T-helper 1 cell treated with Interleukin-12 subunit alpha and Interleukin-12 subunit beta and Interleukin-4 antibody, amounts not matched to agents 30 μg/mL and 1 μg/mL, for 36 hours (primary cell): ENCODE results near the gene DUSP6.

Experiments
- H3K27ac Mint-ChIP-seq: one replicate; pipeline ENCODE4 v1.8.0; 2021; ENCODE audit warnings: mild to moderate bottlenecking, mixed read lengths
- H3K27me3 Mint-ChIP-seq: one replicate; pipeline ENCODE4 v1.8.0; 2021; ENCODE audit warnings: low read depth, mixed read lengths
- H3K36me3 Mint-ChIP-seq: one replicate; pipeline ENCODE4 v1.8.0; 2021; ENCODE audit warnings: low read depth, mixed read lengths
- H3K4me1 Mint-ChIP-seq: one replicate; pipeline ENCODE4 v1.8.0; 2021; ENCODE audit warnings: low read depth, mixed read lengths
- H3K4me3 Mint-ChIP-seq: one replicate; pipeline ENCODE4 v1.8.0; 2021; ENCODE audit warnings: mild to moderate bottlenecking, moderate library complexity, mixed read lengths
- H3K9me3 Mint-ChIP-seq: one replicate; pipeline ENCODE4 v1.8.0; 2021; ENCODE audit warnings: mixed read lengths

DUSP6 gene

GRCh38 chr12:89350630-89351488, 1.4 kb downstream of the DUSP6 start:
- Mint-ChIP-seq H3K4me1 (peaks cover 58% of the 10 kb centered on the region), H3K27me3 (no peaks in the 10 kb centered on the region), H3K9me3 (no peaks in the 10 kb centered on the region), H3K27ac (peak overlapping the region; percentile 97), H3K36me3 (peaks cover 44% of the 10 kb centered on the region), H3K4me3 (peak overlapping the region; percentile 87)

- Mint-ChIP-seq H3K9me3 (no peaks in the 10 kb centered on the region), H3K4me1 (peaks cover 59% of the 10 kb centered on the region), H3K36me3 (peaks cover 42% of the 10 kb centered on the region), H3K4me3 (peak overlapping the region; percentile 87), H3K27me3 (no peaks in the 10 kb centered on the region), H3K27ac (peak overlapping the region; percentile 97)
Observed at GRCh38 chr12:89350260-89350629, 2.1 kb downstream of the DUSP6 start.

DNA sequence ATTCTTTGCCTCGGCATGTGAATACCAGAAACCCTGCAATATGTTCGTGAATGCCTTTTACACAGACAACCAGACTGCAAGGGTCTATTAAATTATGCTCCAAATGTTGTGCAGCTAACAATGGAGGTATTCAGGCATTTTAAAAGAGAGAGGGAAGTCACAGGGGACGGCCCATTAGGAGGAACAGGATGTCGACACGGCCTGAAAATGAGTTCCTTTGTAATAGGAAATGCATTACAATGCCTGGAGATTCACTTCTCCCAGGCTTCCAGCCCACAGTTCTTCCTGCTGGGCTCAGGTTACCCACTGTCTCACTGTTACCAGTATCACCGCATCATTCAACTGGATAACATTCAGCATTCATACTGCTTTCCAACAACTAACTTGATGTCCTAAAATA, 2.5 kb downstream of the DUSP6 start:
- Mint-ChIP-seq H3K4me1 (peaks cover 57% of the 10 kb centered on the region), H3K36me3 (peaks cover 42% of the 10 kb centered on the region), H3K27me3 (no peaks in the 10 kb centered on the region), H3K27ac (peak overlapping the region; percentile 97), H3K9me3 (no peaks in the 10 kb centered on the region), H3K4me3 (peak overlapping the region; percentile 87)

DNA sequence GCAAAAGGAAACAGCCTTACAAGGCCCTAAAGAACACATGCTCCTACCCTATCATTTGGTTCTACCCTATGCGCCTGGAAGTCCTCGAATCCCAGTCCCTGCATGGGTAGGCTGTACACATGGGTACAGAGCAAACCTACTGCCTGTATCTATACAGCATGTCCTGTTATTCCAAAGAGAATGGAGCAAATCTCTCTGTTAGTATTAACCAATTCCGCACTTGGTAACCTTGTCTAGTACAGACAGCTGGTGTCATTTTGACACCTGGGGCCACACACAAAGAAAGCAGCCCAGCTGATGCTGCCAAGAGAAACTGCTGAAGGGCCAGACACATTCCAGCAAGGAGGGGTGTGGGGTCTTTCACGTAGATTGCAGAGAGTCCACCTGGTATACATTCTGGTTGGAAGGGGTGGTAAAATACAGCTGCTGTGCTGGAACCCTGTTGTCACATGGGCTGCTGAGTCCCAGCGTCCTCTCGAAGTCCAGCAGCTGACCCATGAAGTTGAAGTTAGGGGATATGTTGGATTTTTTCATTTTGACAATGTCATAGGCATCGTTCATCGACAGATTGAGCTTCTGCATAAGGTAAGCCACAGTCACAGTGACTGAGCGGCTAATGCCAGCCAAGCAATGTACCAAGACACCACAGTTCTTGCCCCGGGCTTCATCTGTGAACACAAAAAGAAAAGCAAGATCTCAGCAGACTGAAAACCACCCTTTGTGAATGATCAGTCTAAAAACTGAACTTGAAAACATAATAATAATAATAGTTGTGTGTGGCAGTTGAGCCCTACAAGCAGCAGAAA, 3.2 kb downstream of the DUSP6 start:
- H3K27ac Mint-ChIP-seq: peak overlapping the region; percentile 97
- peaks cover 42% of the 10 kb centered on the region for H3K36me3 Mint-ChIP-seq
- H3K27me3 Mint-ChIP-seq: no peaks in the 10 kb centered on the region
- peaks cover 55% of the 10 kb centered on the region for H3K4me1 Mint-ChIP-seq
- no peaks in the 10 kb centered on the region for H3K9me3 Mint-ChIP-seq
- peak overlapping the region; percentile 87 for H3K4me3 Mint-ChIP-seq

GRCh38 chr12:89347325-89347829, 4.9 kb downstream of the DUSP6 start:
- Mint-ChIP-seq H3K4me3 (peak overlapping the region; percentile 29), H3K9me3 (no peaks in the 10 kb centered on the region), H3K4me1 (peaks cover 57% of the 10 kb centered on the region), H3K27ac (peak overlapping the region; percentile 28), H3K27me3 (no peaks in the 10 kb centered on the region), H3K36me3 (peaks cover 48% of the 10 kb centered on the region)

- H3K36me3 Mint-ChIP-seq: peaks cover 48% of the 10 kb centered on the region
- H3K4me1 Mint-ChIP-seq: peaks cover 54% of the 10 kb centered on the region
- H3K27ac Mint-ChIP-seq: peak overlapping the region; percentile 87
- peak overlapping the region; percentile 82 for H3K4me3 Mint-ChIP-seq
- no peaks in the 10 kb centered on the region for H3K9me3 Mint-ChIP-seq
- H3K27me3 Mint-ChIP-seq: no peaks in the 10 kb centered on the region
Observed at GRCh38 chr12:89346741-89347324, 5.5 kb downstream of the DUSP6 start.

GRCh38 chr12:89345830-89346740, 6.2 kb downstream of the DUSP6 start:
- Mint-ChIP-seq H3K9me3 (no peaks in the 10 kb centered on the region), H3K27ac (peak overlapping the region; percentile 87), H3K4me3 (peak overlapping the region; percentile 82), H3K36me3 (peaks cover 47% of the 10 kb centered on the region), H3K27me3 (no peaks in the 10 kb centered on the region), H3K4me1 (peaks cover 58% of the 10 kb centered on the region)

DNA sequence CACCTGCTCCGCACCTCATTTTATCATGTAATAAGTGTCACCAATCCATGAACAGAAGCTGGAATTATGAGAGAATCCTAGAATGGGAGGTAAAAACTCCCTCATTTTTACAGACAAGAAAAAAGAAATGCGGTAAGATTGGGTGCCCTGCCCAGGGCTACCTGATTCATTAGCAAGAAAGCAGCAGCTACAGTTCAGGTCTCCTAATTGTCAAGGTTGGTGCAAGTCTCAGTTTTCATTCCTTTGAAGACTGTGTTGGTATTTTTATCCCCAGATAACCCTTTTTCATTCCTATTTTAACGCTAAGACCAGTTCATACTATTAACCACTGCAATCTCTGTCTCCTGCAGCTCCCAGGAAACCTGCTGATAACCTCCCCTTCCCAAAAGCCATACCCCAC, 6.9 kb downstream of the DUSP6 start:
- no peak overlapping the region for H3K4me3 Mint-ChIP-seq
- H3K9me3 Mint-ChIP-seq: no peaks in the 10 kb centered on the region
- H3K36me3 Mint-ChIP-seq: peaks cover 40% of the 10 kb centered on the region
- H3K27ac Mint-ChIP-seq: no peak overlapping the region
- peaks cover 53% of the 10 kb centered on the region for H3K4me1 Mint-ChIP-seq
- no peaks in the 10 kb centered on the region for H3K27me3 Mint-ChIP-seq

DNA sequence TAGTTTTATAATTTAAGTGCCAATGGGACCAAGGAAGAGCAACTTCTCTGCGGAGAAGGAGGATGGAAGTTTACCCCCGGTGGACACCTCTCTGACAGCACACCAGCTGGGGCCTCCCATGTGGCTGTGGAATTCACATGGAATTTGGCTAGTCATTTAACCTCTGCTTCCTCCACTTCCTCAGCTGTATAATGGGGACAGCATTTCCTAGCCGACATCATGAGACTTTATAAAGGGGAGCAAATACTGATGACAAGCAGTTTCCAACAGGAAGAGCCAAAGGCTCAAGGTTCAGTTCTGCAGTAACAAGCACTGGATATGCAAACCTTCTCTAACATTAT, 7.5 kb downstream of the DUSP6 start:
- Mint-ChIP-seq H3K4me1 (peaks cover 50% of the 10 kb centered on the region), H3K9me3 (no peaks in the 10 kb centered on the region), H3K36me3 (peaks cover 35% of the 10 kb centered on the region), H3K27ac (no peak overlapping the region), H3K4me3 (peak overlapping the region; percentile 0), H3K27me3 (no peaks in the 10 kb centered on the region)

- H3K4me1 Mint-ChIP-seq: peaks cover 50% of the 10 kb centered on the region
- H3K9me3 Mint-ChIP-seq: no peaks in the 10 kb centered on the region
- H3K27me3 Mint-ChIP-seq: no peaks in the 10 kb centered on the region
- no peak overlapping the region for H3K27ac Mint-ChIP-seq
- H3K36me3 Mint-ChIP-seq: peaks cover 30% of the 10 kb centered on the region
- H3K4me3 Mint-ChIP-seq: peak overlapping the region; percentile 0
Observed at GRCh38 chr12:89344043-89344861, 8.0 kb downstream of the DUSP6 start.

DNA sequence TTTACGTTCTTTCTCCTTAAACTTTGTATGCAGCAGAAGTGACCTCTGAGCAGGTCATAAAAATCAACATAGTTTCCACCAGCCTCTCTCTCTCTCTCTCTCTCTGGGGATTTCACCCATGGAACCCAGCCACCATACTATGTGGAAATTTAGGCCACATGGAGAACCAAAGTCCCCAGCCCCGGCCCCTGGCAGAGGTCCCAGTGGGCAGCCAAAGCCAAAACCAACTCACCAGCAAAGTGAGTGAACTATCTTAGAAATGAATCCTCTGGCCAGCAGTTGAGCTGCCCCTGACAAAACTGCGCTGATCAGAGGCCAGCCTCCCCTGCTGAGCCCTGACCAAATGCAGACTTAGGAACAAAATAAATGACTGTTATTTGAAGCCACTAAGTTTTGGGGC, 9.2 kb downstream of the DUSP6 start:
- Mint-ChIP-seq H3K27ac (no peak overlapping the region), H3K4me3 (no peak overlapping the region), H3K27me3 (no peaks in the 10 kb centered on the region), H3K36me3 (peaks cover 21% of the 10 kb centered on the region), H3K4me1 (peaks cover 39% of the 10 kb centered on the region), H3K9me3 (no peaks in the 10 kb centered on the region)

DNA sequence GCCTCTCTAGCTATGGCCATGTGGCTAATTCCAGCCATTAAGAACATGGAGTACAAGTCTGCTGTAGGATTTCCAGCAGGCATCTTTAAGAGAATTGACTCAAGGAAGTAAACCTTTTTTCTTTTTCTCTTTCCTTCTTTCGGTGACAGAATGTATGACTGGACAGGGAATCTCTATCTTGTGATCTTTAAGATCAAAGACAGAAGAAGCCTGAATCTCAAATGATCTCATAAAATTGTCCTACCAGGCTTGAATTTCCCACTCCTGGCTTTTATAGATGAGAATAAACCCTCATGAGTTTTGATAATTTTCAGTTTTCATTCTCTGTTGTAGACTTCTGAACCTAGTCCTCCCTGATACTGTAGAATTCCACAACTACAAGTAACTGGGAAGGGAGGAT, 11.4 kb downstream of the DUSP6 start:
- Mint-ChIP-seq H3K4me1 (peaks cover 21% of the 10 kb centered on the region), H3K36me3 (peaks cover 9% of the 10 kb centered on the region), H3K4me3 (no peak overlapping the region), H3K27me3 (no peaks in the 10 kb centered on the region), H3K9me3 (no peaks in the 10 kb centered on the region), H3K27ac (no peak overlapping the region)

DNA sequence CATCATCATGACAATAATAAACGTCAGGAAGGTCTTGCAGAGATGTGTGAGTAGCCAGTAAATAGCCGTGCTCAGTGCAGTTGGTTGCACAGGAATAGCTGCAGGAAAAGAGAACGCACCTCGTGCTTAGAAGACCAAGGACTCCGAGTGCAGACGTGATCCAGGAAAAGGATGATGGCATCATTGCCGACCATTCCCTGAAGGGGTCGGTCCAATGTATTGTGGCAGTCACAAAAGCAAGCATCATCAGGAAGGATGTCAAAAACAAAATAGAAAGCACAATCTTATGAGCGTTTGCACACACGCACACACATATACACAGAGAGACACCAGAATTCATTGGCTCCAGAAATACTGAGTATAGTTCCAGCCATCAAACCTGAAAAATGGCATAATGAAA, 12.8 kb downstream of the DUSP6 start:
- H3K9me3 Mint-ChIP-seq: no peaks in the 10 kb centered on the region
- H3K27ac Mint-ChIP-seq: no peak overlapping the region
- H3K4me1 Mint-ChIP-seq: peaks cover 20% of the 10 kb centered on the region
- peaks cover 10% of the 10 kb centered on the region for H3K36me3 Mint-ChIP-seq
- no peaks in the 10 kb centered on the region for H3K27me3 Mint-ChIP-seq
- no peak overlapping the region for H3K4me3 Mint-ChIP-seq
